IMR-90 (cell line): ENCODE measurements around the gene TXNDC11.

ENCODE experiments used
- BHLHE40 ChIP-seq: fragments of 150-350 bp; IDR thresholded peaks from 2 replicates; pipeline ENCODE4 v1.6.1; 2016; ENCODE audit warnings: mild to moderate bottlenecking, low read depth, low read length
- CEBPB ChIP-seq: IDR thresholded peaks from 2 replicates; pipeline ENCODE4 v1.6.1; 2012; ENCODE audit warnings: low read depth, low read length, improper control_type of control experiment
- CTCF ChIP-seq: conservative IDR thresholded peaks from 2 replicates; pipeline ENCODE4 v1.5.1; 2012; ENCODE audit warnings: mild to moderate bottlenecking, low read depth, low read length, improper control_type of control experiment
- FOS ChIP-seq: fragments of 150-350 bp; IDR thresholded peaks from 2 replicates; pipeline ENCODE4 v1.6.1; 2016; ENCODE audit warnings: low read depth, low read length
- MAFK ChIP-seq: IDR thresholded peaks from 2 replicates; pipeline ENCODE4 v1.6.1; 2012; ENCODE audit warnings: low read depth, low read length, improper control_type of control experiment
- MAZ ChIP-seq: IDR thresholded peaks from 2 replicates; pipeline ENCODE4 v1.6.1; 2012; ENCODE audit warnings: low read depth, mild to moderate bottlenecking, low read length, improper control_type of control experiment, moderate library complexity, borderline replicate concordance
- POLR2A ChIP-seq: IDR thresholded peaks from 2 replicates; pipeline ENCODE4 v1.6.1; 2012; ENCODE audit warnings: mild to moderate bottlenecking, low read depth, low read length
- RAD21 ChIP-seq: IDR thresholded peaks from 2 replicates; pipeline ENCODE4 v1.6.1; 2012; ENCODE audit warnings: low read length, improper control_type of control experiment
- RCOR1 ChIP-seq: IDR thresholded peaks from 2 replicates; pipeline ENCODE4 v1.6.1; 2012; ENCODE audit warnings: mild to moderate bottlenecking, low read length, improper control_type of control experiment; ENCODE audit not compliant: insufficient replicate concordance
- RFX5 ChIP-seq: IDR thresholded peaks from 2 replicates; pipeline ENCODE4 v1.8.0; 2012; ENCODE audit warnings: low read depth, mild to moderate bottlenecking, low read length, moderate library complexity
- SMC3 ChIP-seq: fragments of 150-350 bp; IDR thresholded peaks from 2 replicates; pipeline ENCODE4 v1.6.1; 2016; ENCODE audit warnings: low read depth, mild to moderate bottlenecking, antibody characterized with exemption, low read length, moderate library complexity
- USF2 ChIP-seq: fragments of 150-350 bp; IDR thresholded peaks from 2 replicates; pipeline ENCODE4 v1.6.1; 2017; ENCODE audit warnings: mild to moderate bottlenecking, antibody characterized with exemption, low read length, low read depth

- TF ChIP-seq CTCF (no peak), RAD21 (no peak), USF2 (no peak), RFX5 (no peak), SMC3 (no peak), MAFK (no peak), POLR2A (no peak), CEBPB (no peak), RCOR1 (no peak), BHLHE40 (no peak), MAZ (no peak), FOS (no peak)
These were observed 54.8 kb downstream of the TXNDC11 start for GRCh38 chr16:11687601-11688519.
